H9 (cell line): Measurements from ENCODE around the gene AHI1. TPM values are rescaled to one million over a fixed set of nuclear protein-coding genes. Genes with fewer than 3 reads are reported as not detected.
A peak's percentile ranks its signal among the peaks of the same experiment; 100 is the strongest.

ENCODE experiments used
- DNase-seq: peaks from one replicate; pipeline ENCODE4 v3.0.0-alpha.2; 2017
- H2AFZ ChIP-seq: one replicate; pipeline ENCODE4 v1.6.1; 2013; ENCODE audit warnings: mild to moderate bottlenecking, low read length, control low read depth, moderate library complexity
- H2AK5ac ChIP-seq: 2 replicates; pipeline ENCODE4 v1.6.1; 2013; ENCODE audit warnings: low read length, control low read depth, mixed read lengths; ENCODE audit not compliant: insufficient read length
- H2BK120ac ChIP-seq: one replicate; pipeline ENCODE4 v1.6.1; 2013; ENCODE audit warnings: low read depth, mild to moderate bottlenecking, low read length, control low read depth, inconsistent platforms; ENCODE audit not compliant: poor library complexity, severe bottlenecking
- H2BK12ac ChIP-seq: 2 replicates; pipeline ENCODE4 v1.6.1; 2013; ENCODE audit warnings: low read length, control low read depth, mixed read lengths, low read depth; ENCODE audit not compliant: insufficient read length
- H2BK15ac ChIP-seq: 2 replicates; pipeline ENCODE4 v1.6.1; 2013; ENCODE audit warnings: low read depth, low read length, control low read depth
- H2BK20ac ChIP-seq: one replicate; pipeline ENCODE4 v1.6.1; 2013; ENCODE audit warnings: low read depth, mild to moderate bottlenecking, low read length, control low read depth, inconsistent platforms; ENCODE audit not compliant: poor library complexity, severe bottlenecking
- H2BK5ac ChIP-seq: 2 replicates; pipeline ENCODE4 v1.6.1; 2013; ENCODE audit warnings: low read length, control low read depth, mixed read lengths; ENCODE audit not compliant: insufficient read length
- H3K14ac ChIP-seq: 2 replicates; pipeline ENCODE4 v1.6.1; 2013; ENCODE audit warnings: low read length, control low read depth; ENCODE audit not compliant: insufficient read depth
- H3K18ac ChIP-seq: 2 replicates; pipeline ENCODE4 v1.6.1; 2013; ENCODE audit warnings: low read depth, mild to moderate bottlenecking, mixed read lengths, low read length, control low read depth; ENCODE audit not compliant: insufficient read length
- H3K23ac ChIP-seq: 2 replicates; pipeline ENCODE4 v1.6.1; 2013; ENCODE audit warnings: low read length, control low read depth, mixed read lengths, low read depth; ENCODE audit not compliant: insufficient read length
- H3K23me2 ChIP-seq: 2 replicates; pipeline ENCODE4 v1.6.1; 2013; ENCODE audit warnings: low read depth, mild to moderate bottlenecking, mixed read lengths, low read length, control low read depth; ENCODE audit not compliant: insufficient read length, poor library complexity, severe bottlenecking
- H3K27ac ChIP-seq: 2 replicates; pipeline ENCODE4 v1.5.1; 2013; ENCODE audit warnings: low read length, control low read depth, mixed read lengths, low read depth; ENCODE audit not compliant: insufficient read length
- H3K27me3 ChIP-seq: 2 replicates; pipeline ENCODE4 v1.6.1; 2013; ENCODE audit warnings: low read length, control low read depth, inconsistent platforms; ENCODE audit not compliant: insufficient read depth
- H3K4ac ChIP-seq: 2 replicates; pipeline ENCODE4 v1.6.1; 2013; ENCODE audit warnings: low read depth, mild to moderate bottlenecking, control low read depth, inconsistent platforms, low read length, moderate library complexity
- H3K4me1 ChIP-seq: 2 replicates; pipeline ENCODE4 v1.6.1; 2013; ENCODE audit warnings: low read length, control low read depth, inconsistent platforms; ENCODE audit not compliant: insufficient read depth
- H3K4me2 ChIP-seq: 2 replicates; pipeline ENCODE4 v1.6.1; 2013; ENCODE audit warnings: low read length, control low read depth, mixed read lengths; ENCODE audit not compliant: insufficient read length, insufficient read depth
- H3K56ac ChIP-seq: 2 replicates; pipeline ENCODE4 v1.6.1; 2013; ENCODE audit warnings: low read depth, mild to moderate bottlenecking, mixed read lengths, low read length, control low read depth; ENCODE audit not compliant: insufficient read length
- H3K79me1 ChIP-seq: 2 replicates; pipeline ENCODE4 v1.6.1; 2013; ENCODE audit warnings: low read depth, mild to moderate bottlenecking, moderate library complexity, low read length, control low read depth, inconsistent platforms; ENCODE audit not compliant: insufficient read depth, poor library complexity, severe bottlenecking
- H3K79me2 ChIP-seq: 2 replicates; pipeline ENCODE4 v1.6.1; 2013; ENCODE audit warnings: low read length, control low read depth, inconsistent platforms; ENCODE audit not compliant: insufficient read depth
- H3K9ac ChIP-seq: 2 replicates; pipeline ENCODE4 v1.6.1; 2013; ENCODE audit warnings: low read length, control low read depth, mixed read lengths; ENCODE audit not compliant: insufficient read length; ENCODE audit errors: extremely low read depth
- H3K9me3 ChIP-seq: one replicate; pipeline ENCODE4 v1.6.1; 2013; ENCODE audit warnings: low read depth, low read length, inconsistent platforms; ENCODE audit not compliant: control insufficient read depth
- H3T11ph ChIP-seq: one replicate; pipeline ENCODE4 v1.6.1; 2013; ENCODE audit warnings: mild to moderate bottlenecking, low read length, control low read depth, inconsistent platforms
- H4K20me1 ChIP-seq: one replicate; pipeline ENCODE4 v1.6.1; 2013; ENCODE audit not compliant: control insufficient read depth, insufficient read length, insufficient read depth
- H4K5ac ChIP-seq: 2 replicates; pipeline ENCODE4 v1.6.1; 2013; ENCODE audit warnings: low read depth, mild to moderate bottlenecking, mixed read lengths, low read length, control low read depth; ENCODE audit not compliant: insufficient read length
- H4K8ac ChIP-seq: replicated peaks from 2 replicates; pipeline ENCODE4 v1.6.1; 2013; ENCODE audit warnings: low read length, control low read depth, mixed read lengths, low read depth; ENCODE audit not compliant: insufficient read length
- H4K91ac ChIP-seq: 2 replicates; pipeline ENCODE4 v1.6.1; 2013; ENCODE audit warnings: low read depth, mild to moderate bottlenecking, moderate library complexity, mixed read lengths, low read length, control low read depth; ENCODE audit not compliant: insufficient read length
- H3K27ac Mint-ChIP-seq, 3 experiments: 2 replicates in 2 of 3; 3 replicates in 1 of 3; pipeline ENCODE4 v1.8.0; 2020 to 2021; ENCODE audit warnings: mixed read lengths in 3 of 3, mild to moderate bottlenecking in 1 of 3, moderate library complexity in 1 of 3
- H3K27me3 Mint-ChIP-seq: 2 replicates; pipeline ENCODE4 v1.8.0; 2021; ENCODE audit warnings: low read depth, mild to moderate bottlenecking, moderate library complexity, mixed read lengths
- H3K36me3 Mint-ChIP-seq, 3 experiments: 2 replicates in 2 of 3; 3 replicates in 1 of 3; pipeline ENCODE4 v1.8.0; 2020 to 2021; ENCODE audit warnings: low read depth in 3 of 3, mixed read lengths in 3 of 3; ENCODE audit not compliant: insufficient read depth in 1 of 3
- H3K4me1 Mint-ChIP-seq, 2 experiments: 2 replicates each; pipeline ENCODE4 v1.8.0; 2020; ENCODE audit warnings: mixed read lengths in 2 of 2
- H3K4me3 Mint-ChIP-seq, 2 experiments: 2 replicates in 1 of 2; 3 replicates in 1 of 2; pipeline ENCODE4 v1.8.0; 2020 to 2021; ENCODE audit warnings: mild to moderate bottlenecking in 2 of 2, mixed read lengths in 2 of 2, moderate library complexity in 1 of 2
- H3K9me3 Mint-ChIP-seq, 2 experiments: 2 replicates in 1 of 2; 3 replicates in 1 of 2; pipeline ENCODE4 v1.8.0; 2020; ENCODE audit warnings: mild to moderate bottlenecking in 2 of 2, mixed read lengths in 2 of 2, moderate library complexity in 1 of 2
- CTCF ChIP-seq: fragments of 200-600 bp; sonication (generic); conservative IDR thresholded peaks from 3 replicates; pipeline ENCODE4 v1.8.0; 2021; ENCODE audit warnings: antibody characterized with exemption, mild to moderate bottlenecking
- WGBS: extraction: QIAGEN DNeasy Blood & Tissue Kit; methylation state at CpG from one replicate; pipeline ENCODE4 v1.1.7; 2013; ENCODE audit warnings: missing lambda C conversion rate, low lambda C conversion rate, mixed read lengths; ENCODE audit not compliant: insufficient read length; ENCODE audit errors: extremely low coverage; 5-methylcytosine and 5-hydroxymethylcytosine counted together
- total RNA-seq: library from RNA; stranded (reverse); gene quantifications from 2 replicates; pipeline ENCODE4 v1.2.1, GENCODE V29; 2021

The AHI1 gene
- total RNA-seq, 1 experiment from 2014 or later: 9.9 TPM

GRCh38 chr6:135311446-135312200 is 185.9 kb downstream of the AHI1 start:
- Mint-ChIP-seq H3K4me3 (no peak overlapping the region), H3K9me3 (no peaks in the 10 kb centered on the region), H3K27ac (peak overlapping the region in 2 of 3 experiments; percentile 41 to 86; a peak in 2 of 7 replicates), H3K36me3 (no peaks in the 10 kb centered on the region), H3K27me3 (no peaks in the 10 kb centered on the region), H3K4me1 (peaks cover 0 to 3% of the 10 kb centered on the region in 2 experiments; a peak in 2 of 4 replicates)
- no peak overlapping the region for H3K9ac ChIP-seq
- no peak overlapping the region for H3K4me2 ChIP-seq
- no peak overlapping the region for H3T11ph ChIP-seq
- no peak overlapping the region for H3K23ac ChIP-seq
- H4K20me1 ChIP-seq: no peaks in the 10 kb centered on the region
- no peak overlapping the region for H3K27ac ChIP-seq
- H2AFZ ChIP-seq: no peak overlapping the region
- H3K4ac ChIP-seq: no peak overlapping the region
- no peak overlapping the region for H3K56ac ChIP-seq
- no peak overlapping the region for H2BK5ac ChIP-seq
- TF ChIP-seq CTCF: no peak
- H4K5ac ChIP-seq: no peak overlapping the region
- no peaks in the 10 kb centered on the region for H3K4me1 ChIP-seq
- H2BK20ac ChIP-seq: no peak overlapping the region
- H3K79me1 ChIP-seq: no peaks in the 10 kb centered on the region
- no peaks in the 10 kb centered on the region for H3K23me2 ChIP-seq
- no peak overlapping the region for H3K18ac ChIP-seq
- no peak overlapping the region for H2AK5ac ChIP-seq
- H2BK12ac ChIP-seq: no peak overlapping the region
- no peak overlapping the region for H2BK15ac ChIP-seq
- H4K8ac ChIP-seq: no peak overlapping the region
- no peak overlapping the region for H2BK120ac ChIP-seq
- no CpG with 5 or more reads among the region's 4 CpGs for WGBS
- no peak overlapping the region for H4K91ac ChIP-seq
- no peaks in the 10 kb centered on the region for H3K79me2 ChIP-seq
- no peaks in the 10 kb centered on the region for H3K27me3 ChIP-seq
- no peaks in the 10 kb centered on the region for H3K9me3 ChIP-seq
- no peak overlapping the region for H3K14ac ChIP-seq
- DNase-seq: no peak
